ENCODE results near the gene SAP25. TPM values are rescaled to one million over a fixed set of nuclear protein-coding genes. Genes with fewer than 3 reads are reported as not detected.

SAP25 gene
- total and polyA plus RNA-seq, 7 donors: 0.71 to 7.2 (median 2.2) TPM; not detected in 3

GRCh38 chr7:100575746-100576383, 2.2 kb upstream of the SAP25 start:
- Histone ChIP-seq H3K36me3 (peaks cover 34 to 74% (median 58%) of the 10 kb centered on the region in 4 donors), H3K4me1 (no peaks in the 10 kb centered on the region), H3K4me3 (no peak overlapping the region), H3K27me3 (peaks cover 0 to 42% (median 0%) of the 10 kb centered on the region in 3 donors), H3K27ac (no peak overlapping the region), H3K9me3 (no peaks in the 10 kb centered on the region)
- no peak for DNase-seq
- TF ChIP-seq POLR2AphosphoS5 (IDR thresholded peaks at IDR 0.05) (no peak), EP300 (IDR thresholded peaks at IDR 0.05) (no peak), CTCF (IDR thresholded peaks at IDR 0.05) (no peak), POLR2A (IDR thresholded peaks at IDR 0.05) (no peak)
- intact Hi-C loops (cut with DNase I): no loop called here
- WGBS, 2 donors: 91 to 92% methylated on average over 17 of the region's 17 CpGs

GRCh38 chr7:100575206-100575631, 1.5 kb upstream of the SAP25 start:
- intact Hi-C loops (cut with DNase I): no loop called here
- no peak for TF ChIP-seq POLR2A (IDR thresholded peaks at IDR 0.05)
- no peak for TF ChIP-seq EP300 (IDR thresholded peaks at IDR 0.05)
- no peak for TF ChIP-seq POLR2AphosphoS5 (IDR thresholded peaks at IDR 0.05)
- Histone ChIP-seq H3K36me3 (peaks cover 28 to 68% (median 56%) of the 10 kb centered on the region in 4 donors), H3K9me3 (no peaks in the 10 kb centered on the region), H3K27ac (no peak overlapping the region), H3K4me3 (no peak overlapping the region), H3K27me3 (peaks cover 0 to 47% (median 0%) of the 10 kb centered on the region in 3 donors), H3K4me1 (peaks cover under 1 to 4% (median 4%) of the 10 kb centered on the region in 4 donors)
- WGBS, 2 donors: 72 to 86% methylated on average over 14 of the region's 14 CpGs
- no peak for DNase-seq

- H3K9me3 ChIP-seq: no peaks in the 10 kb centered on the region
- TF ChIP-seq POLR2AphosphoS5 (IDR thresholded peaks at IDR 0.05) (no peak), POLR2A (IDR thresholded peaks at IDR 0.05) (no peak), EP300 (IDR thresholded peaks at IDR 0.05) (no peak), CTCF (IDR thresholded peaks at IDR 0.05) (no peak)
- WGBS, 2 donors: 92 to 95% methylated on average over 44 of the region's 44 CpGs
- no peak for DNase-seq
- intact Hi-C loops (cut with DNase I): no loop called here
- H3K27me3 ChIP-seq: peaks cover 0 to 53% (median 2%) of the 10 kb centered on the region in 3 donors
- H3K4me3 ChIP-seq: no peak overlapping the region
- H3K4me1 ChIP-seq: peaks cover 2 to 10% (median 10%) of the 10 kb centered on the region in 4 donors
- no peak overlapping the region for H3K27ac ChIP-seq
- peaks cover 25 to 62% (median 51%) of the 10 kb centered on the region in 4 donors for H3K36me3 ChIP-seq
Measured at GRCh38 chr7:100574362-100575205, 884 bp upstream of the SAP25 start.

GRCh38 chr7:100572949-100573675, 588 bp downstream of the SAP25 start:
- H3K36me3 ChIP-seq: peaks cover 21 to 48% (median 39%) of the 10 kb centered on the region in 4 donors
- H3K4me3 ChIP-seq: no peak overlapping the region
- no peak for TF ChIP-seq EP300 (IDR thresholded peaks at IDR 0.05)
- TF ChIP-seq POLR2A (IDR thresholded peaks at IDR 0.05): no peak
- H3K9me3 ChIP-seq: no peaks in the 10 kb centered on the region
- 95% methylated on average over 30 of the region's 30 CpGs for WGBS, 2 donors
- H3K4me1 ChIP-seq: peaks cover 2 to 14% (median 12%) of the 10 kb centered on the region in 4 donors
- no peak overlapping the region for H3K27ac ChIP-seq
- DNase-seq: no peak
- intact Hi-C loops (cut with DNase I): no loop called here
- peaks cover 0 to 57% (median 2%) of the 10 kb centered on the region in 3 donors for H3K27me3 ChIP-seq

- WGBS, 2 donors: 87% methylated on average over 20 of the region's 20 CpGs
- TF ChIP-seq POLR2A (IDR thresholded peaks at IDR 0.05) (no peak), POLR2AphosphoS5 (IDR thresholded peaks at IDR 0.05) (no peak), EP300 (IDR thresholded peaks at IDR 0.05) (no peak), CTCF (IDR thresholded peaks at IDR 0.05) (no peak)
- peaks cover 0 to 57% (median 2%) of the 10 kb centered on the region in 3 donors for H3K27me3 ChIP-seq
- peaks cover 14 to 41% (median 32%) of the 10 kb centered on the region in 4 donors for H3K36me3 ChIP-seq
- H3K9me3 ChIP-seq: no peaks in the 10 kb centered on the region
- no peak overlapping the region for H3K4me3 ChIP-seq
- intact Hi-C loops (cut with DNase I): no loop called here
- peaks cover 2 to 14% (median 12%) of the 10 kb centered on the region in 4 donors for H3K4me1 ChIP-seq
- no peak for DNase-seq
- no peak overlapping the region for H3K27ac ChIP-seq
Measured at GRCh38 chr7:100572281-100572948, 1.3 kb downstream of the SAP25 start.

All from sigmoid colon (tissue), 7 donors.